ENCODE data around the gene MED16.

The MED16 gene

GRCh38 chr19:904545-904944 is 11.6 kb upstream of the MED16 start:
- TF ChIP-seq TAF1 (IDR thresholded peaks at IDR 0.05; ENCODE audit: borderline replicate concordance, insufficient read depth, low read length) (no peak), REST (IDR thresholded peaks at IDR 0.05; ENCODE audit: insufficient read depth in 1 of 2, low read depth in 2 of 2, low read length in 2 of 2) (no peak), SIN3A (IDR thresholded peaks at IDR 0.05; ENCODE audit: borderline replicate concordance, insufficient read depth, low read length) (no peak), POLR2AphosphoS5 (IDR thresholded peaks at IDR 0.05; ENCODE audit: low read depth, low read length) (no peak), FOXP2 (optimal IDR thresholded peaks at IDR 0.05; ENCODE audit: borderline replicate concordance, extremely low read depth, extremely low read length, insufficient read depth) (no peak)

- TF ChIP-seq REST (IDR thresholded peaks at IDR 0.05; ENCODE audit: insufficient read depth in 1 of 2, low read depth in 2 of 2, low read length in 2 of 2) (no peak), POLR2AphosphoS5 (IDR thresholded peaks at IDR 0.05; ENCODE audit: low read depth, low read length) (no peak), SIN3A (IDR thresholded peaks at IDR 0.05; ENCODE audit: borderline replicate concordance, insufficient read depth, low read length) (no peak), TAF1 (IDR thresholded peaks at IDR 0.05; ENCODE audit: borderline replicate concordance, insufficient read depth, low read length) (no peak)
Observed at GRCh38 chr19:903266-903797, 10.3 kb upstream of the MED16 start.

GRCh38 chr19:902446-903226 is 9.6 kb upstream of the MED16 start:
- TF ChIP-seq SIN3A (IDR thresholded peaks at IDR 0.05; ENCODE audit: borderline replicate concordance, insufficient read depth, low read length) (no peak), REST (IDR thresholded peaks at IDR 0.05; ENCODE audit: insufficient read depth in 1 of 2, low read depth in 2 of 2, low read length in 2 of 2) (no peak), POLR2AphosphoS5 (IDR thresholded peaks at IDR 0.05; ENCODE audit: low read depth, low read length) (no peak), FOXP2 (optimal IDR thresholded peaks at IDR 0.05; ENCODE audit: borderline replicate concordance, extremely low read depth, extremely low read length, insufficient read depth) (no peak), TAF1 (IDR thresholded peaks at IDR 0.05; ENCODE audit: borderline replicate concordance, insufficient read depth, low read length) (no peak)

- TF ChIP-seq FOXP2 (optimal IDR thresholded peaks at IDR 0.05; ENCODE audit: borderline replicate concordance, extremely low read depth, extremely low read length, insufficient read depth) (no peak), POLR2AphosphoS5 (IDR thresholded peaks at IDR 0.05; ENCODE audit: low read depth, low read length) (no peak)
Observed at GRCh38 chr19:902093-902370, 9.0 kb upstream of the MED16 start.

GRCh38 chr19:901216-902092 is 8.5 kb upstream of the MED16 start:
- TF ChIP-seq FOXP2 (optimal IDR thresholded peaks at IDR 0.05; ENCODE audit: borderline replicate concordance, extremely low read depth, extremely low read length, insufficient read depth) (no peak), SIN3A (IDR thresholded peaks at IDR 0.05; ENCODE audit: borderline replicate concordance, insufficient read depth, low read length) (no peak), TAF1 (IDR thresholded peaks at IDR 0.05; ENCODE audit: borderline replicate concordance, insufficient read depth, low read length) (no peak), REST (IDR thresholded peaks at IDR 0.05; ENCODE audit: insufficient read depth in 1 of 2, low read depth in 2 of 2, low read length in 2 of 2) (no peak), POLR2AphosphoS5 (IDR thresholded peaks at IDR 0.05; ENCODE audit: low read depth, low read length) (no peak)

Data from PFSK-1 (cell line).